HAP-1 (cell line): ENCODE results near the gene CYP46A1.
A peak's percentile ranks its signal among the peaks of the same experiment; 100 is the strongest.

ENCODE experiments used
- DNase-seq, 2 experiments: peaks; one replicate each; pipeline ENCODE4 v3.0.0-alpha.2; 2016 to 2020; ENCODE audit warnings: low spot score in 2 of 2
- H3K27me3 ChIP-seq: fragments of 250-450 bp; sonication (Bioruptor Pico); 2 replicates; pipeline ENCODE4 v1.5.1; 2020; ENCODE audit warnings: low read depth, mild to moderate bottlenecking, moderate library complexity
- H3K36me3 ChIP-seq: fragments of 250-450 bp; sonication (Bioruptor Pico); replicated peaks from 2 replicates; pipeline ENCODE4 v1.5.1; 2020; ENCODE audit warnings: mild to moderate bottlenecking
- H3K4me1 ChIP-seq: fragments of 250-450 bp; sonication (Bioruptor Pico); 2 replicates; pipeline ENCODE4 v1.5.1; 2020; ENCODE audit warnings: mild to moderate bottlenecking
- H3K4me3 ChIP-seq: fragments of 250-450 bp; sonication (Bioruptor Pico); 2 replicates; pipeline ENCODE4 v1.5.1; 2020; ENCODE audit warnings: mild to moderate bottlenecking, moderate library complexity
- H3K9me3 ChIP-seq: fragments of 250-450 bp; sonication (Bioruptor Pico); 2 replicates; pipeline ENCODE4 v1.5.1; 2020; ENCODE audit warnings: mild to moderate bottlenecking, moderate library complexity
- in situ Hi-C: fragments of 300-500 bp; cut with MboI; formaldehyde crosslinking; loops from 3 replicates; pipeline ENCODE4 v1.14.3; 2020; ENCODE audit warnings: low sequenced_read_pairs, inconsistent platforms, mixed read lengths

The CYP46A1 gene

GRCh38 chr14:99724939-99725773 is 41.1 kb downstream of the CYP46A1 start:
- Histone ChIP-seq H3K4me3 (no peak overlapping the region), H3K9me3 (no peaks in the 10 kb centered on the region), H3K27me3 (no peaks in the 10 kb centered on the region), H3K36me3 (no peaks in the 10 kb centered on the region), H3K4me1 (no peaks in the 10 kb centered on the region; the same call in 1 of the 2 replicates)
- peak in 1 of 2 experiments; percentile 5 for DNase-seq
- in situ Hi-C loops = no loop called here

GRCh38 chr14:99725774-99726537 is 41.9 kb downstream of the CYP46A1 start:
- peak in 1 of 2 experiments; percentile 8 for DNase-seq
- Histone ChIP-seq H3K9me3 (no peaks in the 10 kb centered on the region), H3K4me3 (no peak overlapping the region), H3K36me3 (no peaks in the 10 kb centered on the region), H3K4me1 (peaks cover 2% of the 10 kb centered on the region; the same call in 1 of the 2 replicates), H3K27me3 (no peaks in the 10 kb centered on the region)
- in situ Hi-C loops = no loop called here

GRCh38 chr14:99726538-99727095 is 42.5 kb downstream of the CYP46A1 start:
- Histone ChIP-seq H3K36me3 (no peaks in the 10 kb centered on the region), H3K4me3 (no peak overlapping the region), H3K27me3 (no peaks in the 10 kb centered on the region), H3K9me3 (no peaks in the 10 kb centered on the region), H3K4me1 (peaks cover 2% of the 10 kb centered on the region; the same call in 1 of the 2 replicates)
- in situ Hi-C loops = no loop called here
- peak in 1 of 2 experiments; percentile 8 for DNase-seq

- DNase-seq = peak in 1 of 2 experiments; percentile 3
- no peak overlapping the region for H3K4me3 ChIP-seq
- H3K4me1 ChIP-seq = peaks cover 2% of the 10 kb centered on the region; the same call in 1 of the 2 replicates
- H3K36me3 ChIP-seq = no peaks in the 10 kb centered on the region
- H3K9me3 ChIP-seq = no peaks in the 10 kb centered on the region
- no peaks in the 10 kb centered on the region for H3K27me3 ChIP-seq
- in situ Hi-C loops = no loop called here
These were observed 43.2 kb downstream of the CYP46A1 start for GRCh38 chr14:99727096-99727870.

GRCh38 chr14:99728231-99728920 is 44.3 kb downstream of the CYP46A1 start:
- DNase-seq = peak in 1 of 2 experiments; percentile 4
- in situ Hi-C loops = no loop called here
- H3K4me1 ChIP-seq = peaks cover 2% of the 10 kb centered on the region; the same call in 1 of the 2 replicates
- no peak overlapping the region for H3K4me3 ChIP-seq
- no peaks in the 10 kb centered on the region for H3K9me3 ChIP-seq
- H3K36me3 ChIP-seq = no peaks in the 10 kb centered on the region
- H3K27me3 ChIP-seq = no peaks in the 10 kb centered on the region

GRCh38 chr14:99728981-99729451 is 44.9 kb downstream of the CYP46A1 start:
- H3K36me3 ChIP-seq = no peaks in the 10 kb centered on the region
- H3K27me3 ChIP-seq = no peaks in the 10 kb centered on the region
- DNase-seq = peak in 1 of 2 experiments; percentile 1
- no peak overlapping the region for H3K4me3 ChIP-seq
- in situ Hi-C loops = no loop called here
- H3K9me3 ChIP-seq = no peaks in the 10 kb centered on the region
- H3K4me1 ChIP-seq = peaks cover 2% of the 10 kb centered on the region; the same call in 1 of the 2 replicates

- no peaks in the 10 kb centered on the region for H3K27me3 ChIP-seq
- no peaks in the 10 kb centered on the region for H3K9me3 ChIP-seq
- no peaks in the 10 kb centered on the region for H3K36me3 ChIP-seq
- in situ Hi-C loops = no loop called here
- peaks cover 2% of the 10 kb centered on the region; the same call in 1 of the 2 replicates for H3K4me1 ChIP-seq
- peak; percentile 55 to 92 for DNase-seq
- H3K4me3 ChIP-seq = peak overlapping the region; percentile 24
These were observed 46.1 kb downstream of the CYP46A1 start for GRCh38 chr14:99729991-99730875.

GRCh38 chr14:99730876-99731546 is 46.9 kb downstream of the CYP46A1 start:
- Histone ChIP-seq H3K36me3 (no peaks in the 10 kb centered on the region), H3K4me3 (no peak overlapping the region)

GRCh38 chr14:99731547-99732435 is 47.7 kb downstream of the CYP46A1 start:
- Histone ChIP-seq H3K9me3 (no peaks in the 10 kb centered on the region), H3K36me3 (no peaks in the 10 kb centered on the region), H3K4me1 (peaks cover 2% of the 10 kb centered on the region; the same call in 1 of the 2 replicates), H3K4me3 (no peak overlapping the region), H3K27me3 (no peaks in the 10 kb centered on the region)
- DNase-seq = peak in 1 of 2 experiments; percentile 7
- in situ Hi-C loops = no loop called here

More at GRCh38 chr14:99730876-99731546, 46.9 kb downstream of the CYP46A1 start:
- peak in 1 of 2 experiments; percentile 10 for DNase-seq
- no peaks in the 10 kb centered on the region for H3K9me3 ChIP-seq
- H3K4me1 ChIP-seq = peaks cover 2% of the 10 kb centered on the region; the same call in 1 of the 2 replicates
- in situ Hi-C loops = no loop called here
- no peaks in the 10 kb centered on the region for H3K27me3 ChIP-seq

GRCh38 chr14:99732436-99733210 is 48.5 kb downstream of the CYP46A1 start:
- Histone ChIP-seq H3K4me3 (no peak overlapping the region), H3K36me3 (no peaks in the 10 kb centered on the region), H3K4me1 (peaks cover 2% of the 10 kb centered on the region; the same call in 1 of the 2 replicates), H3K9me3 (no peaks in the 10 kb centered on the region), H3K27me3 (no peaks in the 10 kb centered on the region)
- in situ Hi-C loops = no loop called here
- DNase-seq = no peak
